MCF 10A (cell line): ENCODE measurements around the gene NDUFS5. TPM values are rescaled to one million over a fixed set of nuclear protein-coding genes. Genes with fewer than 3 reads are reported as not detected.
"Not testable (repeated sequence)": the region's sequence is repeated elsewhere in the genome, so short reads cannot be mapped to it uniquely, and the experiment has no call there.

Source experiments
- BruUV-seq: library from RNA; stranded (reverse); fragments of 400-500 nt; replicated peaks from 2 replicates; lab custom pipeline; 2021; lab: Mats Ljungman, UMichigan
- CTCF ChIA-PET: fragments of 300-600 bp; sonication (Branson Sonifier 250); formaldehyde crosslinking; extraction: SDS; loops from one replicate; lab custom pipeline; 2021; ENCODE audit warnings: antibody characterized with exemption, inconsistent platforms; lab: Yijun Ruan, JAX
- POLR2A ChIA-PET: fragments of 300-600, 350-650 bp; sonication (Branson Sonifier 250); formaldehyde crosslinking; extraction: SDS; loops from one replicate; lab custom pipeline; 2020; ENCODE audit warnings: antibody characterized with exemption, inconsistent platforms; lab: Yijun Ruan, JAX
- DNase-seq: peaks from one replicate; pipeline ENCODE4 v3.0.0-alpha.2; 2018; ENCODE audit not compliant: unreplicated experiment
- H3K27ac Mint-ChIP-seq: one replicate; pipeline ENCODE4 v1.8.0; 2022; ENCODE audit warnings: mild to moderate bottlenecking, low read depth, mixed read lengths; ENCODE audit not compliant: unreplicated experiment
- H3K27me3 Mint-ChIP-seq: one replicate; pipeline ENCODE4 v1.8.0; 2022; ENCODE audit warnings: mixed read lengths; ENCODE audit not compliant: insufficient read depth, unreplicated experiment
- H3K36me3 Mint-ChIP-seq: one replicate; pipeline ENCODE4 v1.8.0; 2022; ENCODE audit warnings: mild to moderate bottlenecking, moderate library complexity, mixed read lengths; ENCODE audit not compliant: insufficient read depth, unreplicated experiment
- H3K4me1 Mint-ChIP-seq: one replicate; pipeline ENCODE4 v1.8.0; 2022; ENCODE audit warnings: mixed read lengths; ENCODE audit not compliant: insufficient read depth, unreplicated experiment
- H3K4me3 Mint-ChIP-seq: one replicate; pipeline ENCODE4 v1.8.0; 2022; ENCODE audit warnings: mild to moderate bottlenecking, moderate library complexity, mixed read lengths; ENCODE audit not compliant: unreplicated experiment
- H3K9me3 Mint-ChIP-seq: one replicate; pipeline ENCODE4 v1.8.0; 2022; ENCODE audit warnings: mixed read lengths; ENCODE audit not compliant: unreplicated experiment
- CTCF ChIP-seq: fragments of 200-600 bp; IDR thresholded peaks from one replicate; pipeline ENCODE4 v1.8.0; 2022; ENCODE audit warnings: antibody characterized with exemption, mild to moderate bottlenecking; ENCODE audit not compliant: unreplicated experiment
- intact Hi-C: fragments of 100-400 bp; cut with micrococcal nuclease; formaldehyde crosslinking; loops from 2 replicates; pipeline ENCODE4 v1.14.1; 2022
- total RNA-seq: library from RNA; stranded (reverse); gene quantifications from 2 replicates; pipeline ENCODE4 v1.2.3, GENCODE V29; 2022

NDUFS5 gene
- total RNA-seq, 1 experiment from 2014 or later = 233 TPM

DNA sequence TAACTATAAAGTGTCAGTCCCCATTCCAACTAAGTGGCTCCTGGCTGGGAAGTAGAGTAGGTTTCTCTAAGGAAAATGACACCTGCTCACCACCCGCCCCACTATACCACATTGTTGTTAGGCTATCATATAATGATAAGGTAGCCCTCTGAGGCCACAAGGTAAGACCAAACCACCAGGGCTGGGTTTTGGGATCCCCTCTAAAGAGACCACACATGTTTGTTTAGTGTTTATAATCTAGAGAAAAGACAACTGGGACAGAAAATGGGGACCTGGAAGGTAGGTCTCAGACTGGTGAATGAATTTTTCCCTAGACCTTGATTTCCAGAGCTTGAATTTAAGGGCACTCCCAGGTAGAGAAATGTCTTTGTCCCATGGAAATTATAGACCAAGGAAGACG lies 19.9 kb upstream of the NDUFS5 start:
- intact Hi-C loops = no loop called here
- POLR2A ChIA-PET = interaction anchor here (0.8 to 3.3 kb wide), 3 partner anchors 20 to 889 kb away, joined by 3 to 16 read pairs (median 3); partner anchors contain the start of genes MYCBP and NDUFS5
- DNase-seq = no peak
- Mint-ChIP-seq H3K9me3 (no peaks in the 10 kb centered on the region), H3K4me3 (no peak overlapping the region), H3K27me3 (no peaks in the 10 kb centered on the region), H3K27ac (no peak overlapping the region), H3K4me1 (peaks cover 6% of the 10 kb centered on the region), H3K36me3 (peaks cover 95% of the 10 kb centered on the region)
- no TSS peak for BruUV-seq
- no peak for TF ChIP-seq CTCF
- CTCF ChIA-PET = interaction anchor here (0.6 kb wide), 1 partner anchor 190 kb away, joined by 3 read pairs; no protein-coding TSS in a partner anchor

DNA sequence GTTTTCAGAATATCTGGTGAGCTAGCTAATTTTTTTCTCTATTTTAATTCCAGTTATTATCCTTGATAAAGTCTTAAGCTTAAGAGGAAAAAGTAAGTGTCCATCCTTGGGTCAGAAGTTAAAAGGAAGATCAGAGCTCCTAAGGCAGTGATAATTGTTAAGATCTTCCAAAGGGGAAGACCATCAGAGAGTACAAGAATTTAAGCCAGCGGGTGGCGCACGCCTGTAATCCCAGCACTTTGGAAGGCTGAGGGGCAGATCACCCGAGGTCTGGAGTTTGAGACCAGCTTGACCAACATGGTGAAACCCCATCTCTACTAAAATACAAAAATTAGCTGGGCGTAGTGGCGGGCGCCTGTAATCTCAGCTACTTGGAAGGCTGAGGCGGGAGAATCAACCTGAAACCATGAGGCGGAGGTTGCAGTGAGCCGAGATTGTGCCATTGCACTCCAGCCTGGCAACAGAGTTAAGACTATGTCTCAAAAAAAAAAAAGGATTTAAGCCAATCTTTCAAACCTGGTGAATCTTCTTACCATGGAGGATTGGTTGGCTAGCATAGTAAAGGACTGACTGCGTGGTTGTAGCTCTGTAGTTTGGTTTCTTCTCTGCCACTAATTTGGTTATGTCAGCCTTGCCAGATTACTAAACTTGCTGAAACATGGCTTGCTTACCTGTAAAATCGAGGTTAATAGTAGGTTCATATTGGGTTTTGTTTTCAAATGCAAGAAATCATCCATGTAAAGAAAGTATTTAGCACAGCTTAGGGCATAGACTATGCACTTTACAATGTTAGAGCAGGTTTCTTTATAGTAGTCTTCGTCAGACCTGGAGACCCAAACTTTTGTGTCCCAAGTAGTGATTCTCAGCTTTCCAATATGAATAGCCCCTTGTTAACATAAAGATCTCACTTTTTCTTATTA lies 19.2 kb upstream of the NDUFS5 start:
- no peak for DNase-seq
- BruUV-seq = no TSS peak
- peaks cover 6% of the 10 kb centered on the region for H3K4me1 Mint-ChIP-seq
- intact Hi-C loops = no loop called here
- CTCF ChIA-PET = interaction anchor here (0.7 kb wide), 1 partner anchor 62 kb away, joined by 3 read pairs; no protein-coding TSS in a partner anchor
- no peaks in the 10 kb centered on the region for H3K27me3 Mint-ChIP-seq
- no peaks in the 10 kb centered on the region for H3K9me3 Mint-ChIP-seq
- H3K27ac Mint-ChIP-seq = no peak overlapping the region
- no peak overlapping the region for H3K4me3 Mint-ChIP-seq
- H3K36me3 Mint-ChIP-seq = peaks cover 93% of the 10 kb centered on the region
- POLR2A ChIA-PET = interaction anchor here (0.9 to 3.3 kb wide), 2 partner anchors 20 to 134 kb away, joined by 3 to 16 read pairs; partner anchors contain the start of genes MYCBP and NDUFS5
- no peak for TF ChIP-seq CTCF

- CTCF ChIA-PET, H3K9me3 Mint-ChIP-seq, H3K4me1 Mint-ChIP-seq, H3K27me3 Mint-ChIP-seq, DNase-seq, H3K4me3 Mint-ChIP-seq, BruUV-seq, intact Hi-C loops, H3K27ac Mint-ChIP-seq: not testable (repeated sequence)
- peaks cover 22% of the 10 kb centered on the region for H3K36me3 Mint-ChIP-seq
- POLR2A ChIA-PET = interaction anchor here (2.3 to 2.4 kb wide), 2 partner anchors 11 kb away, joined by 5 to 11 read pairs; partner anchors contain the start of gene NDUFS5
Observed at GRCh38 chr1:39014956-39015355, 11.2 kb upstream of the NDUFS5 start.

- TF ChIP-seq CTCF = no peak
- no TSS peak for BruUV-seq
- Mint-ChIP-seq H3K4me1 (no peaks in the 10 kb centered on the region), H3K27me3 (no peaks in the 10 kb centered on the region), H3K9me3 (no peaks in the 10 kb centered on the region), H3K36me3 (peaks cover 6% of the 10 kb centered on the region), H3K4me3 (no peak overlapping the region), H3K27ac (no peak overlapping the region)
- intact Hi-C loops = no loop called here
- POLR2A ChIA-PET = interaction anchor here (1.0 to 2.4 kb wide), 3 partner anchors 9 to 24 kb away, joined by 3 to 11 read pairs (median 5); partner anchors contain the start of gene NDUFS5
- no peak for DNase-seq
- CTCF ChIA-PET = no interaction called here
Observed at GRCh38 chr1:39016604-39017171, 9.5 kb upstream of the NDUFS5 start.
